Activated CD8-positive, alpha-beta memory T cell treated with anti-CD3 and anti-CD28 coated beads, Interleukin-2, amount 50 U/mL, for 1 hour (primary cell): ENCODE data around the gene ENDOD1.

Source experiments
- DNase-seq: peaks from one replicate; pipeline ENCODE4 v3.0.0-alpha.2; 2020; ENCODE audit errors: extremely low read depth

Gene ENDOD1

GRCh38 chr11:95076416-95076815 is 13.2 kb upstream of the ENDOD1 start:
- no peak for DNase-seq

- no peak for DNase-seq
These were observed 12.7 kb upstream of the ENDOD1 start for GRCh38 chr11:95076981-95077380.

- DNase-seq = no peak
These were observed 11.1 kb upstream of the ENDOD1 start for GRCh38 chr11:95078526-95078925.

- DNase-seq = no peak
These were observed 8.6 kb upstream of the ENDOD1 start for GRCh38 chr11:95081010-95081409.

- no peak for DNase-seq
These were observed 8.2 kb upstream of the ENDOD1 start for GRCh38 chr11:95081412-95081811.

GRCh38 chr11:95082576-95083001 is 7.1 kb upstream of the ENDOD1 start:
- DNase-seq = no peak

GRCh38 chr11:95084509-95084908 is 5.1 kb upstream of the ENDOD1 start:
- DNase-seq = no peak

GRCh38 chr11:95085117-95085816 is 4.4 kb upstream of the ENDOD1 start:
- DNase-seq = no peak

- no peak for DNase-seq
These were observed 3.5 kb upstream of the ENDOD1 start for GRCh38 chr11:95086151-95086550.

- DNase-seq = no peak
These were observed 2.6 kb upstream of the ENDOD1 start for GRCh38 chr11:95086836-95087570.

- no peak for DNase-seq
These were observed 563 bp upstream of the ENDOD1 start for GRCh38 chr11:95088946-95089619.

GRCh38 chr11:95091663-95092180 is 2.1 kb downstream of the ENDOD1 start:
- no peak for DNase-seq

GRCh38 chr11:95092549-95093324 is 3.1 kb downstream of the ENDOD1 start:
- DNase-seq = no peak

GRCh38 chr11:95093548-95093947 is 3.9 kb downstream of the ENDOD1 start:
- no peak for DNase-seq

GRCh38 chr11:95095858-95096587 is 6.4 kb downstream of the ENDOD1 start:
- DNase-seq = no peak

GRCh38 chr11:95097209-95097608 is 7.6 kb downstream of the ENDOD1 start:
- no peak for DNase-seq

- DNase-seq = no peak
These were observed 9.2 kb downstream of the ENDOD1 start for GRCh38 chr11:95098826-95099225.

GRCh38 chr11:95100191-95100648 is 10.6 kb downstream of the ENDOD1 start:
- DNase-seq = no peak

- no peak for DNase-seq
These were observed 11.3 kb downstream of the ENDOD1 start for GRCh38 chr11:95100856-95101507.

GRCh38 chr11:95101935-95102334 is 12.3 kb downstream of the ENDOD1 start:
- no peak for DNase-seq
